Stimulated activated CD4-positive, alpha-beta T cell treated with anti-CD3 and anti-CD28 coated beads, TNF-alpha, amount 100 ng/mL, for 24 hours (primary cell): Measurements from ENCODE around the gene CDH4.
A peak's percentile ranks its signal among the peaks of the same experiment; 100 is the strongest.

Experiments
- DNase-seq, 3 experiments: peaks; one replicate each; pipeline ENCODE4 v3.0.0-alpha.2; 2020; ENCODE audit warnings: low read depth in 3 of 3

CDH4 gene

GRCh38 chr20:61891916-61892649, 640.0 kb downstream of the CDH4 start:
- no peak for DNase-seq

- DNase-seq = no peak
These were observed 643.0 kb downstream of the CDH4 start for GRCh38 chr20:61895016-61895415.

GRCh38 chr20:61895686-61896057, 643.6 kb downstream of the CDH4 start:
- no peak for DNase-seq

- peak in 1 of 3 experiments; percentile 20 for DNase-seq
These were observed 644.2 kb downstream of the CDH4 start for GRCh38 chr20:61896058-61896961.

- DNase-seq = no peak
These were observed 645.6 kb downstream of the CDH4 start for GRCh38 chr20:61897401-61898295.

- no peak for DNase-seq
These were observed 646.3 kb downstream of the CDH4 start for GRCh38 chr20:61898405-61898804.

- DNase-seq = no peak
These were observed 648.2 kb downstream of the CDH4 start for GRCh38 chr20:61900011-61900944.

- DNase-seq = no peak
These were observed 648.9 kb downstream of the CDH4 start for GRCh38 chr20:61900945-61901293.

- no peak for DNase-seq
These were observed 649.5 kb downstream of the CDH4 start for GRCh38 chr20:61901392-61902220.

- DNase-seq = no peak
These were observed 650.3 kb downstream of the CDH4 start for GRCh38 chr20:61902221-61902869.

- no peak for DNase-seq
These were observed 651.7 kb downstream of the CDH4 start for GRCh38 chr20:61903575-61904340.

- DNase-seq = no peak
These were observed 652.4 kb downstream of the CDH4 start for GRCh38 chr20:61904456-61904855.

GRCh38 chr20:61905781-61906523, 653.9 kb downstream of the CDH4 start:
- DNase-seq = no peak

GRCh38 chr20:61907081-61907891, 655.2 kb downstream of the CDH4 start:
- no peak for DNase-seq

GRCh38 chr20:61908057-61909026, 656.3 kb downstream of the CDH4 start:
- no peak for DNase-seq

GRCh38 chr20:61909028-61909427, 657.0 kb downstream of the CDH4 start:
- DNase-seq = no peak
